Measurements from ENCODE around the gene KIF1A. TPM values are rescaled to one million over a fixed set of nuclear protein-coding genes. Genes with fewer than 3 reads are reported as not detected.

Gene KIF1A
- total RNA-seq, 1 experiment from 2014 or later: not detected

GRCh38 chr2:240861547-240861946 lies 41.5 kb upstream of the KIF1A start:
- Histone ChIP-seq H3K9ac (ENCODE audit: low read length) (no peak overlapping the region), H4K20me1 (ENCODE audit: low read length) (no peaks in the 10 kb centered on the region), H3K79me2 (ENCODE audit: low read length) (no peaks in the 10 kb centered on the region), H2AFZ (ENCODE audit: low read length) (no peak overlapping the region), H3K4me2 (ENCODE audit: low read length) (no peak overlapping the region), H3K27ac (ENCODE audit: low read length) (no peak overlapping the region), H3K4me3 (ENCODE audit: low read length) (no peak overlapping the region), H3K27me3 (ENCODE audit: low read length) (peaks cover 40% of the 10 kb centered on the region), H3K4me1 (ENCODE audit: insufficient read depth, low read length) (no peaks in the 10 kb centered on the region), H3K9me3 (ENCODE audit: low read length) (no peaks in the 10 kb centered on the region), H3K36me3 (ENCODE audit: low read depth, low read length) (no peaks in the 10 kb centered on the region), H3K9me2 (replicated peaks; ENCODE audit: low read length) (no peaks in the 10 kb centered on the region), H3F3A (ENCODE audit: low read length, unreplicated experiment) (no peaks in the 10 kb centered on the region)
- intact Hi-C loops (cut with micrococcal nuclease): no loop called here
- no peak for ATAC-seq
- ChIA-PET POLR2A (ENCODE audit: unreplicated experiment) (interaction anchor here (0.6 kb wide), 1 partner anchor 298 kb away, joined by 4 read pairs; no protein-coding TSS in a partner anchor), CTCF (no interaction called here)
- no peak for DNase-seq
- TF ChIP-seq EZH2 (IDR thresholded peaks at IDR 0.05; ENCODE audit: low read length, unreplicated experiment) (no peak), CTCF (conservative IDR thresholded peaks at IDR 0.05; ENCODE audit: low read depth, low read length) (no peak)
- BruUV-seq (replicated peaks): no TSS peak

GRCh38 chr2:240858871-240859270 lies 38.9 kb upstream of the KIF1A start:
- Histone ChIP-seq H3K4me1 (ENCODE audit: insufficient read depth, low read length) (no peaks in the 10 kb centered on the region), H3K79me2 (ENCODE audit: low read length) (no peaks in the 10 kb centered on the region), H3K9me3 (ENCODE audit: low read length) (no peaks in the 10 kb centered on the region; the same call in 1 of the 2 replicates), H3K9me2 (replicated peaks; ENCODE audit: low read length) (no peaks in the 10 kb centered on the region), H3K36me3 (ENCODE audit: low read depth, low read length) (no peaks in the 10 kb centered on the region), H3K27ac (ENCODE audit: low read length) (no peak overlapping the region), H3K4me3 (ENCODE audit: low read length) (no peak overlapping the region), H3F3A (ENCODE audit: low read length, unreplicated experiment) (no peaks in the 10 kb centered on the region), H2AFZ (ENCODE audit: low read length) (no peak overlapping the region), H3K9ac (ENCODE audit: low read length) (no peak overlapping the region), H3K27me3 (ENCODE audit: low read length) (peaks cover 37% of the 10 kb centered on the region), H4K20me1 (ENCODE audit: low read length) (no peaks in the 10 kb centered on the region), H3K4me2 (ENCODE audit: low read length) (no peak overlapping the region)
- no peak for ATAC-seq
- intact Hi-C loops (cut with micrococcal nuclease): no loop called here
- TF ChIP-seq CTCF (conservative IDR thresholded peaks at IDR 0.05; ENCODE audit: low read depth, low read length): no peak
- no peak for TF ChIP-seq EZH2 (IDR thresholded peaks at IDR 0.05; ENCODE audit: low read length, unreplicated experiment)
- TF ChIP-seq EZH2phosphoT487 (IDR thresholded peaks at IDR 0.05; ENCODE audit: borderline replicate concordance, low read length): no peak
- DNase-seq: no peak
- CTCF ChIA-PET: no interaction called here
- POLR2A ChIA-PET (ENCODE audit: unreplicated experiment): no interaction called here
- no TSS peak for BruUV-seq (replicated peaks)

- CTCF ChIA-PET: no interaction called here
- POLR2A ChIA-PET (ENCODE audit: unreplicated experiment): no interaction called here
Measured at GRCh38 chr2:240858321-240858720, 38.3 kb upstream of the KIF1A start.

More at GRCh38 chr2:240858321-240858720, 38.3 kb upstream of the KIF1A start:
- no peaks in the 10 kb centered on the region; the same call in 1 of the 2 replicates for H3K9me3 ChIP-seq (ENCODE audit: low read length)
- no peak overlapping the region for H3K9ac ChIP-seq (ENCODE audit: low read length)
- no peaks in the 10 kb centered on the region for H3K9me2 ChIP-seq (replicated peaks; ENCODE audit: low read length)
- H3K4me1 ChIP-seq (ENCODE audit: insufficient read depth, low read length): no peaks in the 10 kb centered on the region
- H3K27ac ChIP-seq (ENCODE audit: low read length): no peak overlapping the region
- peaks cover 33% of the 10 kb centered on the region for H3K27me3 ChIP-seq (ENCODE audit: low read length)
- H4K20me1 ChIP-seq (ENCODE audit: low read length): no peaks in the 10 kb centered on the region
- TF ChIP-seq EZH2phosphoT487 (IDR thresholded peaks at IDR 0.05; ENCODE audit: borderline replicate concordance, low read length) (no peak), CTCF (conservative IDR thresholded peaks at IDR 0.05; ENCODE audit: low read depth, low read length) (no peak), EZH2 (IDR thresholded peaks at IDR 0.05; ENCODE audit: low read length, unreplicated experiment) (no peak)
- ATAC-seq (no peak), DNase-seq (no peak)
- no peak overlapping the region for H3K4me2 ChIP-seq (ENCODE audit: low read length)
- H2AFZ ChIP-seq (ENCODE audit: low read length): no peak overlapping the region
- no peak overlapping the region for H3K4me3 ChIP-seq (ENCODE audit: low read length)
- no peaks in the 10 kb centered on the region for H3F3A ChIP-seq (ENCODE audit: low read length, unreplicated experiment)
- no peaks in the 10 kb centered on the region for H3K79me2 ChIP-seq (ENCODE audit: low read length)
- no peaks in the 10 kb centered on the region for H3K36me3 ChIP-seq (ENCODE audit: low read depth, low read length)
- intact Hi-C loops (cut with micrococcal nuclease): no loop called here
- BruUV-seq (replicated peaks): no TSS peak
